ENCODE data around the gene TM2D3.
"Not testable (repeated sequence)": the region's sequence is repeated elsewhere in the genome, so short reads cannot be mapped to it uniquely, and the experiment has no call there.

DNA sequence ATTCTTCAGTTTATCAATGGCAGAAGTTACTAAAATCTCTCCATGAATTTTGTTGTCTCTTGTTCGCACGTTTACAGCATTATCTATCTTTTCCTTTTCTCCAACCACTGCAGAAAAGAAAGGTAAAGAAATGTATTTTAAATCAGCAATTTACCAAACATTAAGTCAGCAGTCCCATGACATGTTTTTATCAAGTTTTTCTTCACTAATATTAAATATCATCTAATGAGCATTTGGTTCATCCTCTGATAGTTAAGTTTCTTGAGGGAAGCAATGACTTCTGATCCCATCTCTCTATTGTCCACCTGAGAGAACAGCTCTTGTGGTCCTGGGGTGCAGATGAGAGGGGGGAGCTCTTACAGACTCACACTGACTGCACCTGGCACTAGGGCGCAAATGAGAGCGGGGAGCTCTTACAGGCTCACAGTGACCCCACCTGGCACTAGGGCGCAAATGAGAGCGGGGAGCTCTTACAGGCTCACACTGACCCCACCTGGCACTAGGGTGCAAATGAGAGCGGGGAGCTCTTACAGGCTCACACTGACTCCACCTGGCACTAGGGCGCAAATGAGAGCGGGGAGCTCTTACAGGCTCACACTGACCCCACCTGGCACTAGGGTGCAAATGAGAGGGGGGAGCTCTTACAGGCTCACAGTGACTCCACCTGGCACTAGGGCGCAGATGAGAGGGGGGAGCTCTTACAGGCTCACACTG lies 2.6 kb upstream of the TM2D3 start:
- not testable (repeated sequence) for TF ChIP-seq SP1 (IDR thresholded peaks at IDR 0.05); TARDBP (IDR thresholded peaks at IDR 0.05); SUZ12 (IDR thresholded peaks at IDR 0.05); ELF4 (IDR thresholded peaks at IDR 0.05); HDGF (IDR thresholded peaks at IDR 0.05; ENCODE audit: borderline replicate concordance); FOXK2 (IDR thresholded peaks at IDR 0.05); LEF1 (IDR thresholded peaks at IDR 0.05; ENCODE audit: borderline replicate concordance); FOXA1 (IDR thresholded peaks at IDR 0.05); BHLHE40 (IDR thresholded peaks at IDR 0.05; ENCODE audit: borderline replicate concordance); ZNF384 (IDR thresholded peaks at IDR 0.05); CTBP1 (IDR thresholded peaks at IDR 0.05; ENCODE audit: borderline replicate concordance)
- TF ChIP-seq, protein P1, sequence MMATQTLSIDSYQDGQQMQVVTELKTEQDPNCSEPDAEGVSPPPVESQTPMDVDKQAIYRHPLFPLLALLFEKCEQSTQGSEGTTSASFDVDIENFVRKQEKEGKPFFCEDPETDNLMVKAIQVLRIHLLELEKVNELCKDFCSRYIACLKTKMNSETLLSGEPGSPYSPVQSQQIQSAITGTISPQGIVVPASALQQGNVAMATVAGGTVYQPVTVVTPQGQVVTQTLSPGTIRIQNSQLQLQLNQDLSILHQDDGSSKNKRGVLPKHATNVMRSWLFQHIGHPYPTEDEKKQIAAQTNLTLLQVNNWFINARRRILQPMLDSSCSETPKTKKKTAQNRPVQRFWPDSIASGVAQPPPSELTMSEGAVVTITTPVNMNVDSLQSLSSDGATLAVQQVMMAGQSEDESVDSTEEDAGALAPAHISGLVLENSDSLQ (IDR thresholded peaks at IDR 0.05) = not testable (repeated sequence)

Measured in HEK293T (cell line).